ENCODE measurements around the gene NR2C2AP.

DNA sequence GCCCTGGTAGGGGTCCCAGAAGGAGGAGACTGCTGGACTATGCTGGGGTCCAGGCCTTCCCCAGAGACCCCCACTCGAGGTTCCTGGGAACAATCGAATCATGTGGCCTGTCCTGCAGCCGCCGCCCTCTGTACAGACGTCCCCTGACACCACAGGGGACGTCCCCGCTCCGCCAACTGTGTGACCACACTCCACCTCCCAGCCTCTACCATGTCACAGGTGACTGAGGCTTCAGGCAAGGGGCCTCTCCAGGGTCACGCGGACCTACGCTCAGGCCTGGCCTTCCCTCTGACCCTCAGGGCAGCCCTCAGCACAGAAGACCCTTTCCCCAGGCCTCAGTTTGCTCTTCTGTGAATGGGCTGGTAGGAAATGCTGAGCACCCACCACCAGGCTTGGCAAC lies 51.8 kb downstream of the NR2C2AP start:
- TF ChIP-seq EZH2phosphoT487 (IDR thresholded peaks at IDR 0.05; ENCODE audit: insufficient read depth, low read depth), result no peak
- TF ChIP-seq EZH2 (IDR thresholded peaks at IDR 0.05; ENCODE audit: insufficient read depth, poor library complexity, severe bottlenecking), result no peak

All from GM23248 (cell line).